ENCODE results near the gene TRAPPC2L.

The TRAPPC2L gene

GRCh38 chr16:88861359-88861758 lies 4.4 kb downstream of the TRAPPC2L start:
- DNase-seq: no peak

GRCh38 chr16:88862968-88863367 lies 6.0 kb downstream of the TRAPPC2L start:
- DNase-seq: no peak

- DNase-seq: no peak
These were observed 6.5 kb downstream of the TRAPPC2L start for GRCh38 chr16:88863426-88863825.

- no peak for DNase-seq
These were observed 7.2 kb downstream of the TRAPPC2L start for GRCh38 chr16:88864099-88864498.

- no peak for DNase-seq
These were observed 7.6 kb downstream of the TRAPPC2L start for GRCh38 chr16:88864521-88864920.

- DNase-seq: no peak
These were observed 8.4 kb downstream of the TRAPPC2L start for GRCh38 chr16:88865310-88865709.

GRCh38 chr16:88865742-88866141 lies 8.8 kb downstream of the TRAPPC2L start:
- DNase-seq: no peak

GRCh38 chr16:88866151-88866920 lies 9.4 kb downstream of the TRAPPC2L start, which contains the start of gene PABPN1L:
TSS of gene PABPN1L (minus strand) at chr16:88866660. CDS start at chr16:88866606, 54 bp downstream.
- DNase-seq: no peak

GRCh38 chr16:88867581-88868246 lies 10.8 kb downstream of the TRAPPC2L start:
- DNase-seq: no peak

- DNase-seq: no peak
These were observed 12.2 kb downstream of the TRAPPC2L start for GRCh38 chr16:88868974-88869672.

- DNase-seq: no peak
These were observed 12.7 kb downstream of the TRAPPC2L start for GRCh38 chr16:88869673-88869980.

GRCh38 chr16:88870608-88871348 lies 13.9 kb downstream of the TRAPPC2L start:
- no peak for DNase-seq

- no peak for DNase-seq
These were observed 14.4 kb downstream of the TRAPPC2L start for GRCh38 chr16:88871349-88871702.

GRCh38 chr16:88871730-88872416 lies 14.9 kb downstream of the TRAPPC2L start:
- no peak for DNase-seq

- DNase-seq: no peak
These were observed 15.9 kb downstream of the TRAPPC2L start for GRCh38 chr16:88872650-88873331.

GRCh38 chr16:88874938-88875599 lies 18.1 kb downstream of the TRAPPC2L start:
- no peak for DNase-seq

GRCh38 chr16:88875703-88876234 lies 18.8 kb downstream of the TRAPPC2L start:
- DNase-seq: no peak

- DNase-seq: no peak
These were observed 20.1 kb downstream of the TRAPPC2L start for GRCh38 chr16:88876942-88877526.

GRCh38 chr16:88877564-88878289 lies 20.8 kb downstream of the TRAPPC2L start:
- no peak for DNase-seq

GRCh38 chr16:88878356-88878755 lies 21.4 kb downstream of the TRAPPC2L start:
- no peak for DNase-seq

Measured in stimulated activated CD4-positive, alpha-beta T cell treated with anti-CD3 and anti-CD28 coated beads, Interleukin-4, amount 100 ng/mL, for 24 hours (primary cell).